ENCODE measurements around the gene AMHR2.
"Not testable (repeated sequence)": the region's sequence is repeated elsewhere in the genome, so short reads cannot be mapped to it uniquely, and the experiment has no call there.

The AMHR2 gene

GRCh38 chr12:53419756-53420155 is 3.9 kb upstream of the AMHR2 start:
- Histone ChIP-seq H3K4me2 (ENCODE audit: insufficient read depth, low read length) (no peak overlapping the region), H3K4me3 (ENCODE audit: low read depth in 1 of 2, low read length in 2 of 2) (no peak overlapping the region), H3K4me1 (ENCODE audit: insufficient read depth, low read length) (peaks cover 4% of the 10 kb centered on the region), H3K27ac (ENCODE audit: low read length) (no peak overlapping the region), H3K36me3 (ENCODE audit: insufficient read depth, low read length) (no peaks in the 10 kb centered on the region), H3K79me2 (ENCODE audit: insufficient read depth, low read length) (no peaks in the 10 kb centered on the region), H4K20me1 (ENCODE audit: insufficient read depth, low read length) (no peaks in the 10 kb centered on the region), H2AFZ (ENCODE audit: low read depth, low read length) (no peak overlapping the region), H3K27me3 (ENCODE audit: insufficient read depth, low read length, poor library complexity) (no peaks in the 10 kb centered on the region), H3K9ac (ENCODE audit: low read depth, low read length) (no peak overlapping the region), H3K9me3 (ENCODE audit: insufficient read depth, low read length, severe bottlenecking) (no peaks in the 10 kb centered on the region)
- ATAC-seq (ENCODE audit: insufficient read depth, low read depth) (no peak), DNase-seq (no peak)
- TF ChIP-seq EZH2 (IDR thresholded peaks at IDR 0.05; ENCODE audit: borderline replicate concordance, low read depth, low read length, severe bottlenecking): no peak
- no peak for TF ChIP-seq CTCF (IDR thresholded peaks at IDR 0.05; ENCODE audit: borderline replicate concordance, extremely low read depth, low read length, poor library complexity, severe bottlenecking)

GRCh38 chr12:53422247-53422646 is 1.4 kb upstream of the AMHR2 start:
- not testable (repeated sequence) for H3K4me3 ChIP-seq (ENCODE audit: low read depth in 1 of 2, low read length in 2 of 2); H3K9ac ChIP-seq (ENCODE audit: low read depth, low read length); H3K36me3 ChIP-seq (ENCODE audit: insufficient read depth, low read length); H3K4me1 ChIP-seq (ENCODE audit: insufficient read depth, low read length); H3K27ac ChIP-seq (ENCODE audit: low read length); ATAC-seq (ENCODE audit: insufficient read depth, low read depth); H3K79me2 ChIP-seq (ENCODE audit: insufficient read depth, low read length); DNase-seq; H4K20me1 ChIP-seq (ENCODE audit: insufficient read depth, low read length); H3K9me3 ChIP-seq (ENCODE audit: insufficient read depth, low read length, severe bottlenecking); H3K27me3 ChIP-seq (ENCODE audit: insufficient read depth, low read length, poor library complexity); H3K4me2 ChIP-seq (ENCODE audit: insufficient read depth, low read length); H2AFZ ChIP-seq (ENCODE audit: low read depth, low read length)

- no peak for TF ChIP-seq EZH2 (IDR thresholded peaks at IDR 0.05; ENCODE audit: borderline replicate concordance, low read depth, low read length, severe bottlenecking)
- Histone ChIP-seq H3K27me3 (ENCODE audit: insufficient read depth, low read length, poor library complexity) (no peaks in the 10 kb centered on the region), H3K4me2 (ENCODE audit: insufficient read depth, low read length) (no peak overlapping the region), H3K9me3 (ENCODE audit: insufficient read depth, low read length, severe bottlenecking) (no peaks in the 10 kb centered on the region), H3K9ac (ENCODE audit: low read depth, low read length) (no peak overlapping the region), H3K4me3 (ENCODE audit: low read depth in 1 of 2, low read length in 2 of 2) (no peak overlapping the region), H3K27ac (ENCODE audit: low read length) (no peak overlapping the region), H3K79me2 (ENCODE audit: insufficient read depth, low read length) (no peaks in the 10 kb centered on the region), H4K20me1 (ENCODE audit: insufficient read depth, low read length) (no peaks in the 10 kb centered on the region), H2AFZ (ENCODE audit: low read depth, low read length) (no peak overlapping the region), H3K4me1 (ENCODE audit: insufficient read depth, low read length) (peaks cover 4% of the 10 kb centered on the region), H3K36me3 (ENCODE audit: insufficient read depth, low read length) (no peaks in the 10 kb centered on the region)
- DNase-seq: no peak
- ATAC-seq (ENCODE audit: insufficient read depth, low read depth): no peak
Measured at GRCh38 chr12:53424626-53425514, 1.2 kb downstream of the AMHR2 start.

GRCh38 chr12:53425515-53426150 is 2.0 kb downstream of the AMHR2 start:
- Histone ChIP-seq H3K27me3 (ENCODE audit: insufficient read depth, low read length, poor library complexity) (no peaks in the 10 kb centered on the region), H3K36me3 (ENCODE audit: insufficient read depth, low read length) (no peaks in the 10 kb centered on the region), H3K9me3 (ENCODE audit: insufficient read depth, low read length, severe bottlenecking) (no peaks in the 10 kb centered on the region), H2AFZ (ENCODE audit: low read depth, low read length) (no peak overlapping the region), H3K9ac (ENCODE audit: low read depth, low read length) (no peak overlapping the region), H4K20me1 (ENCODE audit: insufficient read depth, low read length) (no peaks in the 10 kb centered on the region), H3K4me1 (ENCODE audit: insufficient read depth, low read length) (peaks cover 4% of the 10 kb centered on the region), H3K79me2 (ENCODE audit: insufficient read depth, low read length) (no peaks in the 10 kb centered on the region), H3K4me2 (ENCODE audit: insufficient read depth, low read length) (no peak overlapping the region), H3K4me3 (ENCODE audit: low read depth in 1 of 2, low read length in 2 of 2) (no peak overlapping the region), H3K27ac (ENCODE audit: low read length) (no peak overlapping the region)
- DNase-seq: no peak
- ATAC-seq (ENCODE audit: insufficient read depth, low read depth): no peak
- TF ChIP-seq EZH2 (IDR thresholded peaks at IDR 0.05; ENCODE audit: borderline replicate concordance, low read depth, low read length, severe bottlenecking): no peak
